ENCODE results near the gene ANKRD13A.
"Not testable (repeated sequence)": the region's sequence is repeated elsewhere in the genome, so short reads cannot be mapped to it uniquely, and the experiment has no call there.

ANKRD13A gene

GRCh38 chr12:110050927-110051326, 51.7 kb downstream of the ANKRD13A start:
- no peak for DNase-seq

GRCh38 chr12:110055375-110056352, 56.4 kb downstream of the ANKRD13A start:
- DNase-seq = peak; percentile 96

- DNase-seq = not testable (repeated sequence)
Observed at GRCh38 chr12:110056643-110057042, 57.4 kb downstream of the ANKRD13A start.

GRCh38 chr12:110058875-110059615, 59.8 kb downstream of the ANKRD13A start:
- DNase-seq = no peak

GRCh38 chr12:110059651-110060000, 60.4 kb downstream of the ANKRD13A start:
- DNase-seq = no peak

- no peak for DNase-seq
Observed at GRCh38 chr12:110062241-110062640, 63.0 kb downstream of the ANKRD13A start.

GRCh38 chr12:110065540-110065939, 66.3 kb downstream of the ANKRD13A start:
- DNase-seq = no peak

GRCh38 chr12:110067531-110067930, 68.3 kb downstream of the ANKRD13A start:
- DNase-seq = no peak

- DNase-seq = not testable (repeated sequence)
Observed at GRCh38 chr12:110068115-110068514, 68.9 kb downstream of the ANKRD13A start.

GRCh38 chr12:110068654-110069053, 69.4 kb downstream of the ANKRD13A start:
- DNase-seq = no peak

- DNase-seq = no peak
Observed at GRCh38 chr12:110071504-110071903, 72.3 kb downstream of the ANKRD13A start.

GRCh38 chr12:110071967-110072366, 72.7 kb downstream of the ANKRD13A start:
- no peak for DNase-seq

GRCh38 chr12:110072636-110073035, 73.4 kb downstream of the ANKRD13A start:
- not testable (repeated sequence) for DNase-seq

GRCh38 chr12:110073049-110073831, 74.0 kb downstream of the ANKRD13A start:
- no peak for DNase-seq

GRCh38 chr12:110074089-110074488, 74.9 kb downstream of the ANKRD13A start:
- DNase-seq = no peak

GRCh38 chr12:110075880-110076279, 76.7 kb downstream of the ANKRD13A start:
- no peak for DNase-seq

GRCh38 chr12:110077800-110078199, 78.6 kb downstream of the ANKRD13A start:
- DNase-seq = no peak

GRCh38 chr12:110079477-110080400, 80.5 kb downstream of the ANKRD13A start:
- no peak for DNase-seq

GRCh38 chr12:110080410-110080809, 81.2 kb downstream of the ANKRD13A start:
- no peak for DNase-seq

- DNase-seq = no peak
Observed at GRCh38 chr12:110084314-110085015, 85.2 kb downstream of the ANKRD13A start.

GRCh38 chr12:110088216-110088615, 89.0 kb downstream of the ANKRD13A start:
- DNase-seq = not testable (repeated sequence)

Data from islet precursor cell (in vitro differentiated cells).